DND-41 (cell line): ENCODE results near the gene GAS5.

ENCODE experiments used
- ATAC-seq: fragments of 200-7000 bp; cut with Tn5 transposase; 3 replicates; pipeline ENCODE4 v1.9.1; 2021; ENCODE audit warnings: low read depth; ENCODE audit not compliant: insufficient read depth
- DNase-seq: peaks from one replicate; pipeline ENCODE4 v3.0.0-alpha.2; 2020
- H2AFZ ChIP-seq: 2 replicates; pipeline ENCODE4 v1.6.0; 2012; ENCODE audit warnings: low read depth, low read length
- H3K27ac ChIP-seq: 2 replicates; pipeline ENCODE4 v1.5.1; 2012; ENCODE audit warnings: low read length, inconsistent platforms
- H3K27me3 ChIP-seq: fragments of 200-600 bp; sonication (generic); 2 replicates; pipeline ENCODE4 v1.6.0; 2012; ENCODE audit warnings: low read length, mild to moderate bottlenecking, inconsistent platforms; ENCODE audit not compliant: insufficient read depth, poor library complexity
- H3K36me3 ChIP-seq: 2 replicates; pipeline ENCODE4 v1.5.1; 2012; ENCODE audit warnings: low read length, inconsistent platforms; ENCODE audit not compliant: insufficient read depth
- H3K4me1 ChIP-seq: 2 replicates; pipeline ENCODE4 v1.5.1; 2012; ENCODE audit warnings: mild to moderate bottlenecking, low read length; ENCODE audit not compliant: insufficient read depth
- H3K4me2 ChIP-seq: 2 replicates; pipeline ENCODE4 v1.6.0; 2012; ENCODE audit warnings: mild to moderate bottlenecking, moderate library complexity, low read length, inconsistent platforms; ENCODE audit not compliant: insufficient read depth
- H3K4me3 ChIP-seq, 2 experiments: fragments of 200-600 bp in 1 of 2; shearing (Covaris generic) in 1 of 2; 2 replicates each; pipeline ENCODE4 v1.5.1; 2012 to 2016; ENCODE audit warnings: inconsistent platforms in 2 of 2, low read length in 2 of 2, mild to moderate bottlenecking in 2 of 2, low read depth in 1 of 2, moderate library complexity in 1 of 2
- H3K79me2 ChIP-seq: 2 replicates; pipeline ENCODE4 v1.6.0; 2012; ENCODE audit warnings: low read length, inconsistent platforms; ENCODE audit not compliant: insufficient read depth
- H3K9ac ChIP-seq: 2 replicates; pipeline ENCODE4 v1.6.0; 2012; ENCODE audit warnings: low read depth, mild to moderate bottlenecking, inconsistent platforms, low read length, moderate library complexity
- H3K9me3 ChIP-seq: 2 replicates; pipeline ENCODE4 v1.5.1; 2012; ENCODE audit warnings: low read length, moderate library complexity, mild to moderate bottlenecking, inconsistent platforms; ENCODE audit not compliant: insufficient read depth, severe bottlenecking
- H4K20me1 ChIP-seq: 2 replicates; pipeline ENCODE4 v1.6.0; 2012; ENCODE audit warnings: low read length; ENCODE audit not compliant: insufficient read depth
- EZH2 ChIP-seq: IDR thresholded peaks from 3 replicates; pipeline ENCODE4 v1.6.1; 2012; ENCODE audit warnings: borderline replicate concordance, low read depth, mild to moderate bottlenecking, moderate library complexity, low read length, inconsistent platforms; ENCODE audit not compliant: severe bottlenecking
- TF ChIP-seq, protein P1 (sequence below): IDR thresholded peaks from 2 replicates; pipeline ENCODE4 v1.5.1; 2012; ENCODE audit warnings: borderline replicate concordance, low read length, moderate library complexity, mild to moderate bottlenecking; ENCODE audit not compliant: poor library complexity, severe bottlenecking; ENCODE audit errors: extremely low read depth

GAS5 gene

DNA sequence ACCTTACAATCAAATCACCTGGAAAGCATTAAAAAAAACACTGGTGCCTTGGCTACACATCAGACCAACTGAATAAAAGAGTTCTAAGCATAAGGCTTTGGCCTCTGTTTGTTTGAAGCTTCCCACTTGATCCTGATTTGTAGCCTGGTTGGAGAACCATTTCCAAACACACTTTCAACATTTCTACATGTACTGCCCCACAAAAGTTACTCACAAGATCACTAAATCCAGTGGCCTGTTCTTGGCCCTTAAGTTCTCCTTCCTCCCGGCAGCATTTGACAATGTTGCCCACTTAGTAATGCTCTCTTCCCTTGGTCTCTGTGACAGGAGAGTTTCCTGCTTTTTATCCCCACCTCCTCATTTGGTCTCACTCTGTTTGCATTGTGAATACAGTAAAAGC lies 11.8 kb downstream of the GAS5 start:
- Histone ChIP-seq H3K27me3 (no peaks in the 10 kb centered on the region), H3K79me2 (no peaks in the 10 kb centered on the region), H2AFZ (no peak overlapping the region), H3K4me3 (no peak overlapping the region), H3K4me2 (no peak overlapping the region), H3K4me1 (no peaks in the 10 kb centered on the region), H3K9me3 (no peaks in the 10 kb centered on the region), H3K27ac (no peak overlapping the region), H3K36me3 (peaks cover 81% of the 10 kb centered on the region), H4K20me1 (no peaks in the 10 kb centered on the region), H3K9ac (no peak overlapping the region)
- DNase-seq (no peak), ATAC-seq (no peak)
- TF ChIP-seq EZH2 = no peak
- TF ChIP-seq, protein P1, sequence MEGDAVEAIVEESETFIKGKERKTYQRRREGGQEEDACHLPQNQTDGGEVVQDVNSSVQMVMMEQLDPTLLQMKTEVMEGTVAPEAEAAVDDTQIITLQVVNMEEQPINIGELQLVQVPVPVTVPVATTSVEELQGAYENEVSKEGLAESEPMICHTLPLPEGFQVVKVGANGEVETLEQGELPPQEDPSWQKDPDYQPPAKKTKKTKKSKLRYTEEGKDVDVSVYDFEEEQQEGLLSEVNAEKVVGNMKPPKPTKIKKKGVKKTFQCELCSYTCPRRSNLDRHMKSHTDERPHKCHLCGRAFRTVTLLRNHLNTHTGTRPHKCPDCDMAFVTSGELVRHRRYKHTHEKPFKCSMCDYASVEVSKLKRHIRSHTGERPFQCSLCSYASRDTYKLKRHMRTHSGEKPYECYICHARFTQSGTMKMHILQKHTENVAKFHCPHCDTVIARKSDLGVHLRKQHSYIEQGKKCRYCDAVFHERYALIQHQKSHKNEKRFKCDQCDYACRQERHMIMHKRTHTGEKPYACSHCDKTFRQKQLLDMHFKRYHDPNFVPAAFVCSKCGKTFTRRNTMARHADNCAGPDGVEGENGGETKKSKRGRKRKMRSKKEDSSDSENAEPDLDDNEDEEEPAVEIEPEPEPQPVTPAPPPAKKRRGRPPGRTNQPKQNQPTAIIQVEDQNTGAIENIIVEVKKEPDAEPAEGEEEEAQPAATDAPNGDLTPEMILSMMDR = no peak

DNA sequence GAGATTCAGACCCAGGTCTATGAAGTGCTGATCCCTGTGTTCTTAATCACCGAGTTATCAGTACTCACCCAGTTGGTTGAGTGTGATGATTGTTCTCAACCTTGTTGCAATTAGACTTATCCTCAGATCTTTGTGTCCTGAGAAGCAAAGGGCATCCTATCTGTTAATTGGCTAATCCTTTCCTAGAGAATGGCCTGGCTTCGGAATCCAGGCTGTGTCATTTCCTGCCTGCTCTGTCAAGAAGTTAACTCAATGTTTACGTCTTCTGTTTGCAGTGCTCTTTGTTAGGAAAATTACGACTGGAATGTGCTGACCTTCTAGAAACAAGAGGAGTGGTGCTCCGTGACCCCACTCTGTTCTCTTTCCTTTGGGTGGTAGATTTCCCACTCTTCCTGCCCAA lies 14.7 kb downstream of the GAS5 start:
- Histone ChIP-seq H3K4me2 (no peak overlapping the region), H3K79me2 (no peaks in the 10 kb centered on the region), H3K9me3 (no peaks in the 10 kb centered on the region), H2AFZ (no peak overlapping the region), H3K27me3 (no peaks in the 10 kb centered on the region), H4K20me1 (no peaks in the 10 kb centered on the region), H3K9ac (no peak overlapping the region), H3K27ac (no peak overlapping the region), H3K36me3 (peaks cover 81% of the 10 kb centered on the region), H3K4me3 (no peak overlapping the region), H3K4me1 (no peaks in the 10 kb centered on the region)
- TF ChIP-seq, protein P1 = no peak
- no peak for TF ChIP-seq EZH2
- no peak for DNase-seq
- no peak for ATAC-seq

DNA sequence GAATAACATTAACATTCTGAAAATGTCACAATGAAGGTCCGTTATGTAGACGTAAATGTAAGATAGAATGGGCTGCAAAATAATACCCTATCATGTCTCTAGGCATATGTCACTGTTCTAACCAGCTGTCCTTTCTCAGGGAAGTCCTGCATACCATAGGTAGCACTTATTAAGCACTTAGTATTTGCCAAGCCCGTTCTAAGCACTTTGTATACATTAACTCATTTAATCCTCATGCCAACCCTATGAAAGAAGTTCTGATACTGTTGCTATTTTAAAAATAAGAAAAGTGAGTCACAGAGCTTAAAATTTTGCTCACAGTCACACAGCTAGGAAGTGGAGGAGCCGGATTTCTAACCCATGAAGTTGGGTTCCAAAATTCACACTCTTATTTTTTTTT lies 15.7 kb downstream of the GAS5 start:
- H3K4me1 ChIP-seq = no peaks in the 10 kb centered on the region
- no peak overlapping the region for H3K4me3 ChIP-seq
- no peak for ATAC-seq
- no peaks in the 10 kb centered on the region for H4K20me1 ChIP-seq
- no peaks in the 10 kb centered on the region for H3K9me3 ChIP-seq
- no peak for TF ChIP-seq EZH2
- TF ChIP-seq, protein P1 = no peak
- no peak for DNase-seq
- H2AFZ ChIP-seq = no peak overlapping the region
- no peak overlapping the region for H3K27ac ChIP-seq
- H3K27me3 ChIP-seq = no peaks in the 10 kb centered on the region
- peaks cover 71% of the 10 kb centered on the region for H3K36me3 ChIP-seq
- H3K9ac ChIP-seq = no peak overlapping the region
- no peak overlapping the region for H3K4me2 ChIP-seq
- H3K79me2 ChIP-seq = no peaks in the 10 kb centered on the region

DNA sequence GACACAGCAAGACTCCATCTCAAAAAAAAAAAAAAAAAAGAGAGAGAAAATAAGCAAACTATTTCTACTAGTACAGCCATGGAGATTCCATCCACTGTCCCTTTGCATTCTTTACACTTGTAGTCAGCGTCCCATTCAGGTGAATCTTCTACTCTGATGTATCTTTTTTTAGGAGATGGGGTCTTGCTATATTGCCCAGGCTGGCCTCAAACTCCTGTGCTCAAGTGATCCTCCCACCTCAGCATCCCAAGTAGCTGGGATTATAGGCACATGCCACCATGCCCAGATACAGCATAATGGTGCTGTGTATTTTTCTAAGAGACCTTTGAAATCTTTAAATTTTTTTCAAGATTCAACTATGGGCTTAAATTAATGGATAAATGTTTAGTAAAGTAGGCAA lies 35.0 kb downstream of the GAS5 start:
- ATAC-seq (no peak), DNase-seq (no peak)
- H3K27me3 ChIP-seq = no peaks in the 10 kb centered on the region
- H3K9ac ChIP-seq = no peak overlapping the region
- no peak overlapping the region for H3K4me3 ChIP-seq
- no peak overlapping the region for H3K4me2 ChIP-seq
- peaks cover 8% of the 10 kb centered on the region; the same call in 1 of the 2 replicates for H3K4me1 ChIP-seq
- H3K79me2 ChIP-seq = peaks cover 12% of the 10 kb centered on the region; the same call in 1 of the 2 replicates
- H3K27ac ChIP-seq = no peak overlapping the region
- H3K36me3 ChIP-seq = peaks cover 65% of the 10 kb centered on the region
- no peak for TF ChIP-seq EZH2
- TF ChIP-seq, protein P1 = no peak
- no peaks in the 10 kb centered on the region for H3K9me3 ChIP-seq
- no peaks in the 10 kb centered on the region for H4K20me1 ChIP-seq
- no peak overlapping the region for H2AFZ ChIP-seq
